Breast epithelium (tissue), 4 donors: Measurements from ENCODE around the gene ZMAT5. TPM values are rescaled to one million over a fixed set of nuclear protein-coding genes. Genes with fewer than 3 reads are reported as not detected.

ENCODE experiments used
- DNase-seq, 2 donors: peaks; one replicate each; pipeline ENCODE4 v3.0.0-alpha.2; 2019; ENCODE audit warnings: low spot score in 2 of 2
- H3K27ac ChIP-seq, 2 donors: fragments of 200-600 bp; sonication (generic) in 1 of 2; one replicate each; pipeline ENCODE4 v1.5.1; 2016 to 2019; ENCODE audit warnings: mild to moderate bottlenecking in 1 of 2
- H3K27me3 ChIP-seq, 2 donors: fragments of 200-600 bp; sonication (generic) in 1 of 2; one replicate each; pipeline versions ENCODE4 v1.5.1 to v1.6.0; 2017 to 2019; ENCODE audit warnings: control low read depth in 1 of 2, mild to moderate bottlenecking in 1 of 2
- H3K36me3 ChIP-seq: fragments of 200-600 bp; one replicate; pipeline ENCODE4 v1.5.1; 2019
- H3K4me1 ChIP-seq, 2 donors: fragments of 200-600 bp; sonication (generic); one replicate each; pipeline ENCODE4 v1.5.1; 2016 to 2019; ENCODE audit warnings: control low read depth in 1 of 2
- H3K4me3 ChIP-seq, 3 donors: fragments of 200-600 bp; sonication (generic); 1 replicate in 2 of 3; 2 replicates in 1 of 3; pipeline ENCODE4 v1.5.1; 2016 to 2019; ENCODE audit warnings: mild to moderate bottlenecking in 3 of 3, moderate library complexity in 2 of 3
- H3K9me3 ChIP-seq, 2 donors: fragments of 200-600 bp; sonication (generic) in 1 of 2; one replicate each; pipeline ENCODE4 v1.5.1; 2016 to 2019; ENCODE audit warnings: control low read depth in 1 of 2
- POLR2A ChIP-seq: fragments of 450-650 bp; IDR thresholded peaks from one replicate; pipeline ENCODE4 v1.6.1; 2016; ENCODE audit warnings: antibody characterized with exemption, mild to moderate bottlenecking, moderate library complexity
- POLR2AphosphoS5 ChIP-seq, 3 donors: sonication (generic); formaldehyde crosslinking; IDR thresholded peaks; one replicate each; pipeline ENCODE4 v1.6.1; 2017; ENCODE audit warnings: antibody characterized with exemption in 3 of 3
- intact Hi-C: fragments of 100-400 bp; cut with DNase I; formaldehyde crosslinking; loops from one replicate; pipeline ENCODE4 v1.15.1; 2023; ENCODE audit warnings: low total_unique reads
- total RNA-seq, 3 donors: library from RNA; depleted of rRNA; stranded (reverse); fragments of >200 nt; gene quantifications; one replicate each; pipeline ENCODE4 v1.1.0, GENCODE V29; 2016
- TF ChIP-seq, protein P1 (sequence below), 3 donors: fragments of 450-650 bp; IDR thresholded peaks; one replicate each; pipeline ENCODE4 v1.5.1; 2016 to 2017; ENCODE audit warnings: antibody characterized with exemption in 3 of 3, mild to moderate bottlenecking in 3 of 3, moderate library complexity in 3 of 3

ZMAT5 gene, protein sequence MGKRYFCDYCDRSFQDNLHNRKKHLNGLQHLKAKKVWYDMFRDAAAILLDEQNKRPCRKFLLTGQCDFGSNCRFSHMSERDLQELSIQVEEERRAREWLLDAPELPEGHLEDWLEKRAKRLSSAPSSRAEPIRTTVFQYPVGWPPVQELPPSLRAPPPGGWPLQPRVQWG
- total RNA-seq, result 10 to 100 TPM; 22.5 to 26.2 (median 23.0) TPM

DNA sequence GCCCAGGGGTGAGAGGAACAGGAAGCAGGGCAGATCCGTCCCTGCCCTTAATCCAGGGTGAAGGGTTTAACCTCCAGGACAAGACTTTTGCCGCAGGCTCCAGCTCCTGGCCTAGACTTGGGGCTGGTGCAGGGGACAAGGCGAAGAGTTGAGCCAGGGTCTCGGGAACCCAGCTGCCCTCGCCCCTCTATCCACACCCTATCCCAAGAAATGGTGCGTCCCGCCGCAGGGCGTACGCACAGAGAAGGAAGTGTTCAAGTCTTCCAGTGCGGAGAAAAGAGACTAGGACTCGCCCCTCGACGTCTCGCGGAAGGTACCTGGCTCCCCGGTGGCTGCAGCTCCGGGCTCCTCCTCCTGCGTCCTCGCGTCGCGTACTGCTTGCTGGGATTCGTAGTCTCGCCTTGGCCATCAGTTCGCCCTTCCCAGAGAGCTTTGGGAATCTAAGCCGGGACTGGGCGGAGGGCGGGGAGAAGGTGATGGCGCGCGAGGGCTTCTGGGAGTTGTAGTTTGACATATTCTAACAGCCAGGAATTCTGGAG lies at the start of gene ZMAT5:
TSS of gene ZMAT5 (minus strand) at position 376 of the 539 bp plus-strand sequence. CDS start 18,463 bp downstream, outside the sequence.
- peaks cover 8 to 10% of the 10 kb centered on the region in 2 donors for H3K4me1 ChIP-seq
- peak within 1 kb of the TSS; percentile 91 to 98 (median 91) for H3K4me3 ChIP-seq
- intact Hi-C loops, result loop anchor here (10.0 kb wide), 1 partner anchor 452 kb away; the partner anchor contains the start of gene RASL10A
- H3K36me3 ChIP-seq, result no peaks in the 10 kb centered on the region
- H3K27ac ChIP-seq, result peak within 1 kb of the TSS; percentile 92
- no peaks in the 10 kb centered on the region for H3K27me3 ChIP-seq
- H3K9me3 ChIP-seq, result no peaks in the 10 kb centered on the region
- peak; percentile 95 to 96 for DNase-seq
- TF ChIP-seq, protein P1, sequence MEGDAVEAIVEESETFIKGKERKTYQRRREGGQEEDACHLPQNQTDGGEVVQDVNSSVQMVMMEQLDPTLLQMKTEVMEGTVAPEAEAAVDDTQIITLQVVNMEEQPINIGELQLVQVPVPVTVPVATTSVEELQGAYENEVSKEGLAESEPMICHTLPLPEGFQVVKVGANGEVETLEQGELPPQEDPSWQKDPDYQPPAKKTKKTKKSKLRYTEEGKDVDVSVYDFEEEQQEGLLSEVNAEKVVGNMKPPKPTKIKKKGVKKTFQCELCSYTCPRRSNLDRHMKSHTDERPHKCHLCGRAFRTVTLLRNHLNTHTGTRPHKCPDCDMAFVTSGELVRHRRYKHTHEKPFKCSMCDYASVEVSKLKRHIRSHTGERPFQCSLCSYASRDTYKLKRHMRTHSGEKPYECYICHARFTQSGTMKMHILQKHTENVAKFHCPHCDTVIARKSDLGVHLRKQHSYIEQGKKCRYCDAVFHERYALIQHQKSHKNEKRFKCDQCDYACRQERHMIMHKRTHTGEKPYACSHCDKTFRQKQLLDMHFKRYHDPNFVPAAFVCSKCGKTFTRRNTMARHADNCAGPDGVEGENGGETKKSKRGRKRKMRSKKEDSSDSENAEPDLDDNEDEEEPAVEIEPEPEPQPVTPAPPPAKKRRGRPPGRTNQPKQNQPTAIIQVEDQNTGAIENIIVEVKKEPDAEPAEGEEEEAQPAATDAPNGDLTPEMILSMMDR (IDR thresholded peaks at IDR 0.05), result no peak
- peak; percentile 50 for TF ChIP-seq POLR2A
- peak in 2 of 3 donors; percentile 36 to 42 for TF ChIP-seq POLR2AphosphoS5 (IDR thresholded peaks at IDR 0.05)

DNA sequence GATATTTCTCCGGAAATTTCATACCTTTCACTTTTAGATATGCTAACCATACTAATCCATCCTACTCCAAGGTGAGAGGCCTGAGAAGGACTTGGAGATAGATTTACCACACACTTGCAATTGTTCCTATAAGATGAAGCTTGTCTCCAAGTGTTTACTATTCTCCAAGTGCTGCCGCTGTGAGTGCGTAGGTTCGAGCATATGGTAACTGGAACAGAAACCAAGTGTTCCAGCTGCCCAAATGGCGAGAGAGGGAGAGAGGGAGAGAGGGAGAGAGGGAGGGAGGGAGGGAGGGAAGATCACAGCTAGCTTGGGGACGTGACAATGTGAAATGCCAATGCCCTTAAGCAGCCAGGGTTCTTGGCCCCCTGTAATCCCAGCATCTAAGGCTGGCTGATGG lies 49.7 kb upstream of the ZMAT5 start:
- peaks cover 0 to 17% of the 10 kb centered on the region in 2 donors for H3K4me1 ChIP-seq
- H3K4me3 ChIP-seq, result no peak overlapping the region
- no peaks in the 10 kb centered on the region for H3K36me3 ChIP-seq
- peak overlapping the region in 1 of 2 donors; percentile 27 for H3K27ac ChIP-seq
- no peaks in the 10 kb centered on the region for H3K9me3 ChIP-seq
- no peak for DNase-seq
- no peaks in the 10 kb centered on the region for H3K27me3 ChIP-seq
- intact Hi-C loops, result no loop called here
- TF ChIP-seq POLR2AphosphoS5 (IDR thresholded peaks at IDR 0.05), result no peak
- TF ChIP-seq, protein P1 (IDR thresholded peaks at IDR 0.05), result no peak
- TF ChIP-seq POLR2A, result no peak

DNA sequence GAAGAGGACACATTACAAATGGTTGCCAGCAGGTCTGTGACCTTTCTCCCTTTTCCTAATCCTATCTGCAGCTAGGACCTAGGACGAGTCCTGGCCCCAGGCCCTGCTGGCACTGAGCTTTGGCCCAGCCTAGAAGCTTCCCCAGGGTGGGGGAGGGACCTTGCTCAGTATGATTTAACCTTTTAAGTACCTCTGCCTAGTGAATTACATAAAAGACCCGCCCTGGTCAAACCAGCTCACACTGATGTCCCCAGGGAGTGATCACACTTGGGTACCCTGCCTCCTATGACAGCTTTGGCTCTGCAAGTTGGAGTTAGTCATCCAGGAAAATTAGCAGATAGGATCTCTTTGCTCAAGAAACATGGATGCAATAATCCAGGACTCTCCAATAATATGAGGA lies 49.3 kb upstream of the ZMAT5 start:
- Histone ChIP-seq H3K27me3 (no peaks in the 10 kb centered on the region), H3K4me1 (peaks cover 0 to 17% of the 10 kb centered on the region in 2 donors), H3K4me3 (no peak overlapping the region), H3K9me3 (no peaks in the 10 kb centered on the region), H3K36me3 (no peaks in the 10 kb centered on the region), H3K27ac (peak overlapping the region; percentile 27 to 40)
- intact Hi-C loops, result no loop called here
- DNase-seq, result no peak
- TF ChIP-seq, protein P1 (IDR thresholded peaks at IDR 0.05), result no peak
- no peak for TF ChIP-seq POLR2A
- TF ChIP-seq POLR2AphosphoS5 (IDR thresholded peaks at IDR 0.05), result no peak

DNA sequence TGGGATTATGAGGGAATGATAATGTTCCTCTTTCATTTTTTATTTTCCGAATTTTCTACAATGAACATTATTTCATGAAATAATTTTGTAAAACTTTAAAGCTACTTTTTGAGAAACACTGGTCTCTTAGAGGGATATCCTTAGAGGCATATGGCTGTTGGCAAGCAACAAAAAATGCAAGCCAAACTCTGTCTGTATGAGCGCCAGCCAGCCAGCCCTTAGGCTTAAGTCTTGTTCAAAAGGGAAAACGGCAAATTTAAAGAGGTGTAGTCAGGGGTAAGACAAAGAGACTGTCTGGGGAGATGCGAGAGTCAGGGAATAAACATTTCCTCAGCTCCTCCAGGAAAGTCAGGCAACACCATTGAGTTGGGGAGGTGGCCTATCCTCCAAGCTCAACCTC lies 48.8 kb upstream of the ZMAT5 start:
- Histone ChIP-seq H3K4me1 (peaks cover 0 to 17% of the 10 kb centered on the region in 2 donors), H3K36me3 (no peaks in the 10 kb centered on the region), H3K9me3 (no peaks in the 10 kb centered on the region), H3K4me3 (no peak overlapping the region), H3K27ac (peak overlapping the region; percentile 27 to 40), H3K27me3 (no peaks in the 10 kb centered on the region)
- intact Hi-C loops, result no loop called here
- no peak for DNase-seq
- TF ChIP-seq POLR2A (no peak), POLR2AphosphoS5 (IDR thresholded peaks at IDR 0.05) (no peak)
- TF ChIP-seq, protein P1 (IDR thresholded peaks at IDR 0.05), result no peak

DNA sequence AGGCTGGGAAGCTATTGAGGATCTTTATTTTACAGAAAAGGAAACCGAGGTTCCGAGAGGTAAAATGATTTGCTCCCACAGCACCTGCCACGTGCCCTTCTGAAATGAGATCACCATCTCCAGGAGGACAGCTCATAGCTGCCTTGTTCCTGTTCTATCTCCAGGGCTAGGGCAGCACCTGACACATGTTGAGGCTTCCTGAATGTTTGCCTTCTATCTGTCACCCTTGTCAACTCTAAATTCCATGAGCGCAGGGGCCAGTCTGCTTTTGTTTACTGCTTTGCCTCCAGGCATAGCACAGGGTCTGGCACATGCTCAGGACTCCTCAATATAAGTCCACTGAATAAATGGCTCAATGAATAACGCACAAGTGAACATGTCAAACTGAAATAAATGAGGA lies 47.2 kb upstream of the ZMAT5 start:
- intact Hi-C loops, result no loop called here
- Histone ChIP-seq H3K4me3 (no peak overlapping the region), H3K4me1 (peaks cover 0 to 17% of the 10 kb centered on the region in 2 donors), H3K9me3 (no peaks in the 10 kb centered on the region), H3K27me3 (no peaks in the 10 kb centered on the region), H3K36me3 (no peaks in the 10 kb centered on the region), H3K27ac (peak overlapping the region in 1 of 2 donors; percentile 7)
- DNase-seq, result peak in 1 of 2 donors; percentile 43
- TF ChIP-seq POLR2A, result no peak
- TF ChIP-seq POLR2AphosphoS5 (IDR thresholded peaks at IDR 0.05), result no peak
- TF ChIP-seq, protein P1 (IDR thresholded peaks at IDR 0.05), result no peak
